ENCODE results near the gene KIFAP3. TPM values are rescaled to one million over a fixed set of nuclear protein-coding genes. Genes with fewer than 3 reads are reported as not detected.

The KIFAP3 gene
- total RNA-seq, 1 donor from 2014 or later: 26.8 TPM

Other genes starting within 250 kb of the KIFAP3 start
- gene SCYL3, start 180.8 kb downstream of the KIFAP3 start, total RNA-seq: 17.0 and 17.7 TPM in 2 replicates
- not detected in 2 replicates for gene NTMT2, start 71.3 kb upstream of the KIFAP3 start, total RNA-seq

Measured in T-helper 1 cell treated with Interleukin-12 subunit alpha and Interleukin-12 subunit beta and Interleukin-4 antibody, amounts not matched to agents 30 ng/mL and 1 ng/mL, for 36 hours (primary cell).